Activated B cell treated with CpG ODN at 0.5 μM for 24 hours (primary cell): ENCODE data around the gene SOBP. TPM values are rescaled to one million over a fixed set of nuclear protein-coding genes. Genes with fewer than 3 reads are reported as not detected.
"Not testable (repeated sequence)": the region's sequence is repeated elsewhere in the genome, so short reads cannot be mapped to it uniquely, and the experiment has no call there.

ENCODE experiments used
- ATAC-seq: fragments of 200-7000 bp; cut with Tn5 transposase; one replicate; pipeline ENCODE4 v1.10.0; 2021; ENCODE audit warnings: low read depth, mild to moderate bottlenecking, moderate library complexity
- CTCF ChIA-PET: fragments of 350-600 bp; sonication (Branson Sonifier 250); formaldehyde crosslinking; loops from one replicate; lab custom pipeline; 2021; ENCODE audit warnings: antibody characterized with exemption; lab: Charles Lee
- POLR2A ChIA-PET: fragments of 350-600 bp; sonication (Branson Sonifier 250); formaldehyde crosslinking; loops from one replicate; lab custom pipeline; 2021; ENCODE audit warnings: antibody characterized with exemption; lab: Charles Lee
- DNase-seq: peaks from one replicate; pipeline ENCODE4 v3.0.0; 2022
- H3K27ac Mint-ChIP-seq: one replicate; pipeline ENCODE4 v1.8.0; 2020; ENCODE audit warnings: mixed read lengths
- H3K27me3 Mint-ChIP-seq: one replicate; pipeline ENCODE4 v1.8.0; 2021; ENCODE audit warnings: mixed read lengths
- H3K36me3 Mint-ChIP-seq: one replicate; pipeline ENCODE4 v1.8.0; 2021; ENCODE audit warnings: low read depth, mixed read lengths
- H3K4me1 Mint-ChIP-seq: one replicate; pipeline ENCODE4 v1.8.0; 2021; ENCODE audit warnings: mixed read lengths
- H3K4me3 Mint-ChIP-seq: one replicate; pipeline ENCODE4 v1.8.0; 2020; ENCODE audit warnings: mild to moderate bottlenecking, mixed read lengths
- H3K9me3 Mint-ChIP-seq: one replicate; pipeline ENCODE4 v1.8.0; 2020; ENCODE audit warnings: mixed read lengths
- CTCF ChIP-seq: fragments of 200-600 bp; IDR thresholded peaks from one replicate; pipeline ENCODE4 v1.8.0; 2022; ENCODE audit warnings: antibody characterized with exemption, mild to moderate bottlenecking
- intact Hi-C: fragments of 100-400 bp; cut with micrococcal nuclease; formaldehyde crosslinking; loops from one replicate; pipeline ENCODE4 v1.15.1; 2024
- total RNA-seq: library from RNA; stranded (reverse); gene quantifications from 2 replicates; pipeline ENCODE4 v1.2.3, GENCODE V29; 2022

The SOBP gene
- total RNA-seq, 1 donor from 2014 or later, result 1.1 TPM

DNA sequence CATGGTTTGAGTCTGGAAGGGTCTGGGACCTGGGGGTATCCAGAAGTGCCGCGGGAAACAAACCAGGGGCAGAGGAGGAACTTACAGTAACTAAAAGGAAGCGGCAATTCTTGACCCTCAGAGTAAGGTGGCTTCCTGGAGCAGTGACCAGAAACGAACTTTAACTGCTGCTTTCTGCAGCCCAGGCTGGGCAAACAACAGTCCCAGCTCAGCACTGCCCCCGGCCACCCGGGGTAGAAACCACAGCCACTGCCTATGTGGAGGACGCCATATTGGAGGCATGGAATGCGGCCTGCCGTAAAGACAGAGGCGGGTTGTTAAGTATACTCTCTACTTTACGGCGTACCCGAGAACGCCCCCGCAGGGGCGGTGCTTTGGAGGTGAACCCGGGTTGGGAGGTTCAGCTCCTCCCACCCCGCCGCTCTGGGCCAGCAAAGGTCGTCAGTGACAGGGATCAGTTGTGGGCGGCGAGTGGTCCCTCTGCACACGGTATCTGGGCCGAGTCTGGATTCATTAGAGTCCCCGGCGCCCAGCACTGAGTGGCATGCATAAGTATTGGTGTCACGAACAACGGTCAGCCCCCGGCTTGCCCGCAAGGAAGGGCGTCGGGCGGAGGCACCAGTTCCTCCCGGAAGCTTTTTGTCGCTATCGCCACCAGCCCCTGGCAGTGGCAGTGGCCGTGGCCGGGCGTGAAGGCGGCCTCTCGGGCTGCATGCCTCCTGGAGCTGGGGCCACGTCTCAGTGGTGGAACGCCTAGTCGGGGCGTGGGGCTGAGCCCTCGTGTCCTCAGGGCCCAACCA, 30.4 kb upstream of the SOBP start, which contains the start of gene PDSS2:
Gene PDSS2 (minus strand): TSS at position 282 of the 800 bp plus-strand sequence. CDS start 279 bp downstream, at position 3.
- ChIA-PET POLR2A (interaction anchor here (0.6 to 2.4 kb wide), 42 partner anchors 8 to 1635 kb away, joined by 3 to 61 read pairs (median 4); partner anchors contain the start of genes AFG1L, ATG5, BEND3 and CEP57L1), CTCF (interaction anchor here (0.6 to 2.1 kb wide), 12 partner anchors 10 to 344 kb away, joined by 3 to 18 read pairs (median 5); partner anchors contain the start of gene BEND3)
- TF ChIP-seq CTCF, result no peak
- Mint-ChIP-seq H3K9me3 (no peaks in the 10 kb centered on the region), H3K27ac (peak within 1 kb of the TSS; percentile 90), H3K4me1 (peaks cover 16% of the 10 kb centered on the region), H3K27me3 (no peaks in the 10 kb centered on the region), H3K4me3 (peak within 1 kb of the TSS; percentile 95), H3K36me3 (peaks cover 15% of the 10 kb centered on the region)
- DNase-seq (peak; percentile 95), ATAC-seq (peak; percentile 96)
- intact Hi-C loops, result loop anchor here (1.0 to 10.0 kb wide), 12 partner anchors 29 to 802 kb away; partner anchors contain the start of genes MTRES1, OSTM1, SCML4 and SEC63

DNA sequence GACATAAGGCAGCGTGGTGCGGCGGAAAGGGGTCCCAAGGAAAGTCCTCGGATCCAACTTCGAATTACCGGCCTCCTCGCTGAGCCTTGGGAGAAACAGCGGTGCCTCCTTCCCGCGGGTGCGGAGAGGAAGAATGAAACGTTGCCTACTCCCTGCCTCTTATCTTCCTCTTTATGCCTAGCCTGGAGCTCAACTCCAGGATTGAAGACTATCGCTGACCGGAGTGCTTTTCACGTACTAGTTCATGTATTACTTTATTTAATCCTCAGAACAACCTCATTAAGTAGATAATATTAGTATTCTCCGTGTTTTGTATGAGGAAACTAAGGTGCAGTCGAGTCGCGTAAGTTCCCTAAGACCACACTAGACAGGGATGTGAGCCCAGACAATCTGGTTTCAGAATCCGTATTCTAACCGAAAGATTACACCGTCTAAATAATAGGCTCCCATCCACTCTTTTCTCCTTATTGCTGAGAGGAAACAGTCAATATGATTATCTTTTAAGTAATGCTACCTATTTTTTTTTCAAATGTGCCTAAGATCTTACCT, 29.8 kb upstream of the SOBP start:
- Mint-ChIP-seq H3K4me1 (peaks cover 16% of the 10 kb centered on the region), H3K9me3 (no peaks in the 10 kb centered on the region), H3K27ac (peak overlapping the region; percentile 90), H3K36me3 (peaks cover 12% of the 10 kb centered on the region), H3K27me3 (no peaks in the 10 kb centered on the region), H3K4me3 (peak overlapping the region; percentile 95)
- intact Hi-C loops, result no loop called here
- DNase-seq (no peak), ATAC-seq (no peak)
- POLR2A ChIA-PET, result interaction anchor here (0.8 to 2.4 kb wide), 28 partner anchors 9 to 1635 kb away, joined by 3 to 61 read pairs (median 6); partner anchors contain the start of genes AFG1L, ATG5, BEND3 and CEP57L1
- CTCF ChIA-PET, result interaction anchor here (0.6 to 2.1 kb wide), 11 partner anchors 10 to 344 kb away, joined by 3 to 18 read pairs (median 3); partner anchors contain the start of gene BEND3
- TF ChIP-seq CTCF, result no peak

DNA sequence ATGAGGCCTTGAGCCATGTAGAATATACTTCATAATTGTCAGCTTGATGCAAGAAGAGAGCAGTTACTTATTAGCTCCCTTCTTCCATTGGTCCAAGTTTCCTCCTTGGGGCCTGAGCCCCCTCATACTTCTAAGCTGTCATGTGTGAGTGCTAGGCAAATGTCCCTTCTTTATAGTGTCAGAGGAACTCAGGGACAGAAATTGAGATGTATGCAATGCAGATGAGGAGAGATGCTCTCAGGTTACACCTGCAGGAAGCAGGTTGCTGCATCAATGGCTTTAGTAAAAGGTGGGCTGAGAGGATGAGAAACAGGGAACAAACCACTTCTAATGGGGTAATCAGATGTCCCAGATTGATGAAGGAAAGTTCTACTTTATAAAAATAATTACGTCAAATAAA, 23.9 kb upstream of the SOBP start:
- Mint-ChIP-seq H3K9me3 (no peaks in the 10 kb centered on the region), H3K27ac (no peak overlapping the region), H3K4me3 (no peak overlapping the region), H3K4me1 (no peaks in the 10 kb centered on the region), H3K36me3 (no peaks in the 10 kb centered on the region), H3K27me3 (no peaks in the 10 kb centered on the region)
- intact Hi-C loops, result no loop called here
- ChIA-PET POLR2A (no interaction called here), CTCF (no interaction called here)
- TF ChIP-seq CTCF, result no peak
- ATAC-seq, result no peak
- DNase-seq, result no peak

DNA sequence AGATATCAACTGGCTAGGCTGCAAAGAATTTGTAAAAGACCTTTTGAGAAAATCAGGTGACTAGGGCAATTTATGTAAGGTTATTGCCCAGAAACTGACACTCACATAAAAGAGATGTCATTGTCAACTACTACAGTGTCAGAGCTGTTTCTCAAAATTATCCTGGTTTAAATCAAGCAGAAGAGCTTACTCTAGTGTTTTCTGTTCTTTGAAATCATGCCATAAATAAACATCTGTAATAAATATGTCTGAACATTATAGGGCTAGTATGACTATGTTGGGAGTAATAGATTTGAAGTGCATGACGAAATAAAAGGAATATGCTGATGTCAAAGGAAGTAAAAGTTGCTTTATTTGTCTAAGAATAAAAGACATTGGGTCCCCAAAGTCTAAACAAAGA, 19.6 kb upstream of the SOBP start:
- H3K9me3 Mint-ChIP-seq, result no peaks in the 10 kb centered on the region
- H3K4me1 Mint-ChIP-seq, result no peaks in the 10 kb centered on the region
- ChIA-PET POLR2A (interaction anchor here (1.0 kb wide), 1 partner anchor 10 kb away, joined by 3 read pairs; no protein-coding TSS in a partner anchor), CTCF (interaction anchor here (2.5 kb wide), 1 partner anchor 11 kb away, joined by 6 read pairs; the partner anchor contains the start of gene PDSS2)
- no peak overlapping the region for H3K27ac Mint-ChIP-seq
- H3K27me3 Mint-ChIP-seq, result peaks cover 5% of the 10 kb centered on the region
- H3K4me3 Mint-ChIP-seq, result no peak overlapping the region
- no peaks in the 10 kb centered on the region for H3K36me3 Mint-ChIP-seq
- ATAC-seq (no peak), DNase-seq (no peak)
- no peak for TF ChIP-seq CTCF
- intact Hi-C loops, result no loop called here

DNA sequence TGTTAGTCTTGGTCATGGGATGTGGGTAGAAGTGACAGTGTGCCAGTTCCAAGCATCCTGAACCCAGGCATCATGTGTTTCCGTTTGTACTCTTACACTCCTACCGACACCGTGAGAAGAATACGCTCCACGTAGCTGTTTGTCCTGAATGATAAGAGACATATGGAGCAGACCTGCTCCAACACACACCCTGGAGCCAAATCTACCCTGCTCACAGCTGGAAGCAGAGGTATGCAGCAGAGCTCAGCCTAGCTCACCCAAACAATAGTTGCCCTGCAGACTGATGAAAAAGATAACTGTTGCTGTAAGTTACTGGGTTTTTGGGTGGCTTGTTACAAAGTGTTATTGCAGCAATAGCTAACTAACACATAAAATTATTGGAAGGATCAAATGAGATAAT, 16.3 kb upstream of the SOBP start:
- Mint-ChIP-seq H3K36me3 (no peaks in the 10 kb centered on the region), H3K27me3 (peaks cover 11% of the 10 kb centered on the region), H3K4me1 (no peaks in the 10 kb centered on the region), H3K27ac (no peak overlapping the region), H3K4me3 (no peak overlapping the region), H3K9me3 (no peaks in the 10 kb centered on the region)
- CTCF ChIA-PET, result interaction anchor here (1.0 kb wide), 1 partner anchor 156 kb away, joined by 3 read pairs; no protein-coding TSS in a partner anchor
- DNase-seq, result no peak
- TF ChIP-seq CTCF, result no peak
- intact Hi-C loops, result no loop called here
- POLR2A ChIA-PET, result no interaction called here
- no peak for ATAC-seq

DNA sequence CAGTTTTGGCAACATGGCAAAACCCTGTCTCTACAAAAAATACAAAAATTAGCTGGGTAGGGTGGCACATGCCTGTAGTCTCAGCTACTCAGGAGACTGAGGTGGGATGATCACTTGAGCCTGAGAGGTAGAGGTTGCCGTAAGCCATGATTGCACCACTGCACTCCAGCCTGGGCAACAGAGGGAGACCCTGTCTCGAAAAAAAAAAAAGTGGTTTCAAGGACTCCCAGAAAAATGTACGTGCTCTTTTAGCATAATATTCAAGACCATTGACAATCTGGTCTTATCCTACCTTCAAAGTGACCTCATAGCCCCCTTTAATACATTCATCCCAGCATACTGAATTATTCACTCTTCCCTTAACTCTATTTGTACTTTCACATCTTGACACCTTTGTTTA, 14.6 kb upstream of the SOBP start:
- DNase-seq, H3K9me3 Mint-ChIP-seq, H3K4me3 Mint-ChIP-seq, ATAC-seq, intact Hi-C loops, H3K36me3 Mint-ChIP-seq, H3K27ac Mint-ChIP-seq, POLR2A ChIA-PET, CTCF ChIA-PET, H3K4me1 Mint-ChIP-seq: not testable (repeated sequence)
- H3K27me3 Mint-ChIP-seq, result peaks cover 16% of the 10 kb centered on the region

- H3K9me3 Mint-ChIP-seq, ATAC-seq, H3K36me3 Mint-ChIP-seq, H3K27ac Mint-ChIP-seq, intact Hi-C loops, POLR2A ChIA-PET, H3K4me3 Mint-ChIP-seq, CTCF ChIA-PET, DNase-seq, H3K4me1 Mint-ChIP-seq: not testable (repeated sequence)
- H3K27me3 Mint-ChIP-seq, result peaks cover 20% of the 10 kb centered on the region
These were observed 14.1 kb upstream of the SOBP start for GRCh38 chr6:107475826-107476225.
